Upper lobe of left lung (tissue), 6 donors: ENCODE measurements around the gene OR52A1. TPM values are rescaled to one million over a fixed set of nuclear protein-coding genes. Genes with fewer than 3 reads are reported as not detected.

Experiments
- ATAC-seq, 2 donors: fragments of 200-7000 bp; cut with Tn5 transposase; one replicate each; pipeline ENCODE4 v1.9.1; 2022; ENCODE audit warnings: mild to moderate bottlenecking in 2 of 2, moderate library complexity in 2 of 2; ENCODE audit not compliant: low FRiP score in 2 of 2
- DNase-seq, 2 donors: peaks; one replicate each; pipeline ENCODE4 v3.0.0-alpha.2; 2019 to 2020
- H3K27ac ChIP-seq, 4 donors: fragments of 200-600 bp; sonication (generic); one replicate each; pipeline ENCODE4 v1.5.1; 2016 to 2019
- H3K27me3 ChIP-seq, 4 donors: fragments of 200-600 bp; sonication (generic); one replicate each; pipeline ENCODE4 v1.5.1; 2017 to 2019
- H3K36me3 ChIP-seq, 4 donors: fragments of 200-600 bp; sonication (generic); one replicate each; pipeline ENCODE4 v1.5.1; 2016 to 2019
- H3K4me1 ChIP-seq, 4 donors: fragments of 200-600 bp; sonication (generic); one replicate each; pipeline ENCODE4 v1.5.1; 2018 to 2019
- H3K4me3 ChIP-seq, 4 donors: fragments of 200-600 bp; sonication (generic); one replicate each; pipeline ENCODE4 v1.5.1; 2017 to 2019; ENCODE audit warnings: mild to moderate bottlenecking in 2 of 4, moderate library complexity in 1 of 4
- H3K9me3 ChIP-seq, 4 donors: fragments of 200-600 bp; sonication (generic); one replicate each; pipeline ENCODE4 v1.5.1; 2018 to 2019
- EP300 ChIP-seq, 4 donors: sonication (generic); formaldehyde crosslinking; IDR thresholded peaks; one replicate each; pipeline ENCODE4 v1.5.1; 2017; ENCODE audit warnings: antibody characterized with exemption in 4 of 4, control low read depth in 2 of 4
- POLR2A ChIP-seq, 4 donors: fragments of 450-650 bp; IDR thresholded peaks; one replicate each; pipeline ENCODE4 v1.5.1; 2016 to 2017; ENCODE audit warnings: antibody characterized with exemption in 4 of 4, mild to moderate bottlenecking in 2 of 4
- POLR2AphosphoS5 ChIP-seq, 2 donors: sonication (generic); formaldehyde crosslinking; IDR thresholded peaks; one replicate each; pipeline ENCODE4 v1.5.1; 2017; ENCODE audit warnings: antibody characterized with exemption in 2 of 2
- WGBS, 2 donors: methylation state at CpG; one replicate each; pipeline ENCODE4 v1.1.5; 2017 to 2018; 5-methylcytosine and 5-hydroxymethylcytosine counted together
- total RNA-seq, 6 donors: library from RNA; depleted of rRNA in 4 of 6; stranded (reverse); fragments of >200 nt in 4 of 6; gene quantifications; one replicate each; pipeline versions ENCODE4 v1.1.0 to v1.2.1, GENCODE V29; 2016 to 2021
- TF ChIP-seq, protein P1 (sequence below), 6 experiments: fragments of 450-650 bp in 4 of 6; fragments of 200-600 bp in 2 of 6; sonication (generic) in 2 of 6; IDR thresholded peaks; one replicate each; pipeline ENCODE4 v1.5.1; 2016 to 2019; ENCODE audit warnings: antibody characterized with exemption in 6 of 6
- donor health status: DM: no; HTN: no; CAD: no; lungs with moderate emphysema.
- donor health status: DM: no; HTN: yes; CAD: no; lungs with severe emphysema.

Gene OR52A1
- total RNA-seq, 6 donors from 2014 or later, result not detected

DNA sequence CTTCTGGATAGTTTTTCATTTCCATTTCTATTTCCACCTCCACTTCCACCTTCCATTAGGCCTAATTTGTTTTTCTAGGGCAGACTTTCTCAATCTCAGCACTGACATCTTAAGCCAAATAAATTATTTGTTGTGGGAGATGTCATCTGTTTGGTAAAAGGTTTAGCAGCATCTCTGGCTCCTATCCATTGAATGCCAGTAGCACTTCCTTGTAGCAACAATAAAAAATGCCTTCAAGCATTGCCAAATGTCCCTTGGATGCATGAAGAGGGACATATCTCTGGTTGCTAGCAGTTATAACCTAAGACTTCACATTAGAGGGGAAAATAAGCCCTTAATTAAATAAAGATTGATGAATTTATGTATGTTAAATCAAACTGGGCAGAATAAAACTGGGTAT, 18.3 kb downstream of the OR52A1 start:
- no peaks in the 10 kb centered on the region for H3K36me3 ChIP-seq
- no peaks in the 10 kb centered on the region for H3K27me3 ChIP-seq
- no peaks in the 10 kb centered on the region for H3K4me1 ChIP-seq
- H3K27ac ChIP-seq, result no peak overlapping the region
- H3K4me3 ChIP-seq, result no peak overlapping the region
- no peak for DNase-seq
- ATAC-seq, result no peak
- TF ChIP-seq EP300 (IDR thresholded peaks at IDR 0.05) (no peak), POLR2AphosphoS5 (IDR thresholded peaks at IDR 0.05) (no peak), POLR2A (IDR thresholded peaks at IDR 0.05) (no peak)
- TF ChIP-seq, protein P1, sequence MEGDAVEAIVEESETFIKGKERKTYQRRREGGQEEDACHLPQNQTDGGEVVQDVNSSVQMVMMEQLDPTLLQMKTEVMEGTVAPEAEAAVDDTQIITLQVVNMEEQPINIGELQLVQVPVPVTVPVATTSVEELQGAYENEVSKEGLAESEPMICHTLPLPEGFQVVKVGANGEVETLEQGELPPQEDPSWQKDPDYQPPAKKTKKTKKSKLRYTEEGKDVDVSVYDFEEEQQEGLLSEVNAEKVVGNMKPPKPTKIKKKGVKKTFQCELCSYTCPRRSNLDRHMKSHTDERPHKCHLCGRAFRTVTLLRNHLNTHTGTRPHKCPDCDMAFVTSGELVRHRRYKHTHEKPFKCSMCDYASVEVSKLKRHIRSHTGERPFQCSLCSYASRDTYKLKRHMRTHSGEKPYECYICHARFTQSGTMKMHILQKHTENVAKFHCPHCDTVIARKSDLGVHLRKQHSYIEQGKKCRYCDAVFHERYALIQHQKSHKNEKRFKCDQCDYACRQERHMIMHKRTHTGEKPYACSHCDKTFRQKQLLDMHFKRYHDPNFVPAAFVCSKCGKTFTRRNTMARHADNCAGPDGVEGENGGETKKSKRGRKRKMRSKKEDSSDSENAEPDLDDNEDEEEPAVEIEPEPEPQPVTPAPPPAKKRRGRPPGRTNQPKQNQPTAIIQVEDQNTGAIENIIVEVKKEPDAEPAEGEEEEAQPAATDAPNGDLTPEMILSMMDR (IDR thresholded peaks at IDR 0.05), result no peak
- no peaks in the 10 kb centered on the region for H3K9me3 ChIP-seq

DNA sequence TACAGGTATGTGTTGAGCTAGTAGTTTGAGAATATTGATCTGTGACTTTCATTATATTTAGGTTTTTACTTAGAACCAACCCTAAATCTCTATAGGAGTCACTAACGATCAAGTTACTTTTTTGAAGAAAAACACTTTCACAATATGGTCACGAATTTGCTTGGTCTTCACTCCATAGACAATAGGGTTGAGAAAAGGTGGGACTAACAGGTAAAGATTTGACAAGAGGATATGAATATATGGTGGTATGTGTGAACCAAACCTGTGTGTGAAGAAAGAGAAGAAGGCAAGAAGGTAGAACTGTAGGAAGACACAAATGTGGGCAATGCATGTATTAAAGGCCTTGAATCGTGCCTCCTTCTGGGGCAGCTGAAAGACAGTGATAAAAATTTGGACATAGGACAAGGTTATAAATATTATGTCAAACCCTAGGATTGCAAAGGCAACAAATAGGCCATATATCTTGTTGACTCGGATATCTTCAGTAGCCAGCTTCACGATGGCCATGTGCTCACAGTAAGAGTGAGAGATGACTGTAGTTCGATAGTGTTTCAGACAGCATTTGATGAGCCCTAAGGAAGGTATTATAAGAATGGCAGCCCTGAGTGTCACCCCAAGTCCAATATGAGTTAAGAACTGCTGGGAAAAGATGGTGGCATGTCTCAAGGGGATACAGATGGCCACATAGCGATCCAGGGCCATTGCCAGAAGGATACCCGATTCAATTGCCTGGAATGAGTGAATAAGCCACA, 22.8 kb downstream of the OR52A1 start:
- no peaks in the 10 kb centered on the region for H3K27me3 ChIP-seq
- no peaks in the 10 kb centered on the region for H3K36me3 ChIP-seq
- no peak overlapping the region for H3K27ac ChIP-seq
- H3K9me3 ChIP-seq, result no peaks in the 10 kb centered on the region
- no peaks in the 10 kb centered on the region for H3K4me1 ChIP-seq
- DNase-seq (no peak), ATAC-seq (no peak)
- H3K4me3 ChIP-seq, result no peak overlapping the region
- TF ChIP-seq EP300 (IDR thresholded peaks at IDR 0.05) (no peak), POLR2AphosphoS5 (IDR thresholded peaks at IDR 0.05) (no peak), POLR2A (IDR thresholded peaks at IDR 0.05) (no peak)
- TF ChIP-seq, protein P1 (IDR thresholded peaks at IDR 0.05), result no peak
- WGBS, 2 donors, result 89 to 90% methylated on average over 8 of the region's 8 CpGs

DNA sequence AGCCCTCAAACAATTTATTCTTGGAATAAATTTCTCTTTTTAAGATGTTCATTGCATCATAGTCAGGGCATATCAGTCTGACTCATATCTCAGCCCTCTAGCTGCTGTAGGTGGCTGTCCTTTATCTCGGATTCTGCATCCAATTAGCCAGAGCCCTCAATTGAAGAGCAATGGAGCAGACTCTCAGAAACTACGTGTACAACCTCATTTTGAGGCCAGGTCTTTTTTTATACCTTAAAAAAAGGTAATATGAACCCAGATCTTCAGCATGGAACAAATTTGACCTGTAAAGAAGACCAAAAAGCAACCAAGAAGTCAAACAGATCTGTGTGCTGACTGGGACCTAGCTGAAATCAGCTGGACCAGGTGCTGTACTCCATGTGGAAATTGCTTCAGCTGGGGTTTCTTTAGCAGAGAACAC, 25.1 kb downstream of the OR52A1 start:
- no peak for TF ChIP-seq POLR2AphosphoS5 (IDR thresholded peaks at IDR 0.05)
- TF ChIP-seq, protein P1 (IDR thresholded peaks at IDR 0.05), result no peak
- Histone ChIP-seq H3K4me3 (no peak overlapping the region), H3K36me3 (no peaks in the 10 kb centered on the region), H3K27ac (no peak overlapping the region), H3K4me1 (no peaks in the 10 kb centered on the region), H3K27me3 (no peaks in the 10 kb centered on the region), H3K9me3 (no peaks in the 10 kb centered on the region)
- ATAC-seq (no peak), DNase-seq (no peak)
- WGBS, 2 donors, result 57 to 69% methylated on average over 2 of the region's 2 CpGs

DNA sequence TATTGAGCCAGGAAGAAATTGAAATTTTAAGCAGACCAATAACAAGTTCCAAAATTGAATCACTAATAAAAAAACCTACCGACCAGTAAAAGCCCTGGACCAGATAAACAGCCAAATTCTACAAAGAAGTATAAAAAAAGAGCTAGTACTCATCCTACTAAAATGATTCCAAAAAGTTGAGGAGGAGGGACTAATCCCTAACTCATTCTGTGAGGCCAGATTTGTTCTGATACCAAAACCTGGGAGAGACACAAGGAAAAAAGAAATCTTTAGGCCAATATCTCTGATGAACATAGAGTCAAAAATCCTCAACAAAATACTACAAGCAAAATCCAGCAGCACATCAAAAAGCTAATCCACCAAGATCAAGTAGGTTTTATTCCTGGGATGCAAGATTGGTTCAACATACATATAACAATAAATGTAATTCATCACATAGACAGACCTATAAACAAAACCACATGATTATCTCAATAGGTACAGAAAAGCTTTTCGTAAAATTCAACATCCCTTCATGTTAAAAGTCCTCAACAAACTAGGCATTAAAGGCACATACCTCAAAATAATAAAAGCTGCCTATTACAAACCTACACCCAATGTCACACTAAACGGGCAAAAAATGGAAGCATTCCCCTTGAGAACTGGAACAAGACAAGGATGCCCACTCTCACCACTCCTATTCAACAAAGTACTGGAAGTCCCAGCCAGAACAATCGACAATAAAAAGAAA, 29.5 kb downstream of the OR52A1 start:
- ATAC-seq (no peak), DNase-seq (no peak)
- H3K9me3 ChIP-seq, result no peaks in the 10 kb centered on the region
- H3K4me3 ChIP-seq, result no peak overlapping the region
- H3K27ac ChIP-seq, result no peak overlapping the region
- no peaks in the 10 kb centered on the region for H3K27me3 ChIP-seq
- no peaks in the 10 kb centered on the region for H3K36me3 ChIP-seq
- WGBS, 2 donors, result 69 to 73% methylated on average over 4 of the region's 4 CpGs
- TF ChIP-seq POLR2A (IDR thresholded peaks at IDR 0.05), result no peak
- TF ChIP-seq POLR2AphosphoS5 (IDR thresholded peaks at IDR 0.05), result no peak
- TF ChIP-seq, protein P1 (IDR thresholded peaks at IDR 0.05), result no peak
- TF ChIP-seq EP300 (IDR thresholded peaks at IDR 0.05), result no peak
- no peaks in the 10 kb centered on the region for H3K4me1 ChIP-seq
